LNCAP (cell line): ENCODE data around the gene ZNF575.

Experiments
- TF ChIP-seq, protein P1 (sequence below): fragments of 450-650 bp; IDR thresholded peaks from 2 replicates; pipeline ENCODE4 v1.5.1; 2017; ENCODE audit warnings: mild to moderate bottlenecking

Gene ZNF575

GRCh38 chr19:43561139-43561970 is 28.4 kb downstream of the ZNF575 start:
- TF ChIP-seq, protein P1, sequence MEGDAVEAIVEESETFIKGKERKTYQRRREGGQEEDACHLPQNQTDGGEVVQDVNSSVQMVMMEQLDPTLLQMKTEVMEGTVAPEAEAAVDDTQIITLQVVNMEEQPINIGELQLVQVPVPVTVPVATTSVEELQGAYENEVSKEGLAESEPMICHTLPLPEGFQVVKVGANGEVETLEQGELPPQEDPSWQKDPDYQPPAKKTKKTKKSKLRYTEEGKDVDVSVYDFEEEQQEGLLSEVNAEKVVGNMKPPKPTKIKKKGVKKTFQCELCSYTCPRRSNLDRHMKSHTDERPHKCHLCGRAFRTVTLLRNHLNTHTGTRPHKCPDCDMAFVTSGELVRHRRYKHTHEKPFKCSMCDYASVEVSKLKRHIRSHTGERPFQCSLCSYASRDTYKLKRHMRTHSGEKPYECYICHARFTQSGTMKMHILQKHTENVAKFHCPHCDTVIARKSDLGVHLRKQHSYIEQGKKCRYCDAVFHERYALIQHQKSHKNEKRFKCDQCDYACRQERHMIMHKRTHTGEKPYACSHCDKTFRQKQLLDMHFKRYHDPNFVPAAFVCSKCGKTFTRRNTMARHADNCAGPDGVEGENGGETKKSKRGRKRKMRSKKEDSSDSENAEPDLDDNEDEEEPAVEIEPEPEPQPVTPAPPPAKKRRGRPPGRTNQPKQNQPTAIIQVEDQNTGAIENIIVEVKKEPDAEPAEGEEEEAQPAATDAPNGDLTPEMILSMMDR = no peak

GRCh38 chr19:43562226-43562697 is 29.3 kb downstream of the ZNF575 start:
- TF ChIP-seq, protein P1 = no peak

GRCh38 chr19:43562698-43563241 is 29.8 kb downstream of the ZNF575 start:
- TF ChIP-seq, protein P1 = no peak

DNA sequence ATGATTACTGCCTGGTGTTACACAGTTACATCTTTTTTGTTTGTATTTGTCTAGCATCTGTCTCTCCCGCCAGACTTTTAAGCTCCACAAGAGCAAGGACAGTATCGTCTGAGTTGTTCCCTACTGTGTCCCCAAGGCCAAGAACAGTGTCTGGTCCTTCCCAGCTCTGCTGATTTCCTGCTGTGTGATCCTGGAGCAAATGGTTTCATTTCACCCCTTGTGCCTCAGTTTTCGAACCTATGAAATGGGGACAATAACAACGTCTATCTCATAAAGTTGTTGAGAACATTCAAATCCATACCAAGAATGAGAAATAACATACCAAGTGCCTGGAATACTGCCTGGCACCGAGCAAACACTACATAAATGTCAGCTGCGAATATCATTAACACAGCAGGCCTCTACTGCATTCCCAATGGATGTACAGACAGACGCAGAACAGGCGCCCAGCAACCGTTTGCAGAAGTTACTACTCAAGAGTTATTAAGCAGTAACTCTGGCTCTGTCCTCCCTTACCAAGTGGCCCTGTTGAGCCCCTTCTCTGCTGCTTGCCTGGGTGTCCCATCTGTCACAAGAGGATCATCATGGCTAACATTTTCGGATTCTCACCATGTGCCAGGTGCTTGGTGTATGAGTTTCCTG is 30.9 kb downstream of the ZNF575 start:
- TF ChIP-seq, protein P1 = no peak

DNA sequence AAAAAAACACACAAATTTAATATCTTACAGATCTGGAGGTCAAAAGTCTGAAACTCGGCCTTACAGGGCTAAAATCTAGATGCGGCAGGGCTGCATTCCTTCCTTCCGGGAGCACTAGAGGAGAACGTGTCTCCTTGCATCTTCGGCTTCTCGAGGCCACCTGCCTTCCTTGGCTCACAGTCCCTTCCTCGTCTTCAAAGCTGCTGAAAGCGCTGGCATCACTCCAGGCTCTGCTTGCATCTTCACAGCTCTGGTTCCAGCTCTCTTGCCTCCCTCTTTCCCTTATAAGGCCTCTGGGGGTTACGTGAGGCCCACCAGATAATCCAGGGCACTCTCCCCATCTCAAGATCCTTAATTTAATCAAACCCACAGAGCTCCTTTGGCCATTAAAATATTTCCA is 31.8 kb downstream of the ZNF575 start:
- TF ChIP-seq, protein P1 = no peak

- TF ChIP-seq, protein P1 = no peak
Observed at GRCh38 chr19:43569657-43570056, 36.7 kb downstream of the ZNF575 start.

- TF ChIP-seq, protein P1 = no peak
Observed at GRCh38 chr19:43570174-43570791, 37.3 kb downstream of the ZNF575 start.
